Activated CD8-positive, alpha-beta memory T cell treated with anti-CD3 and anti-CD28 coated beads for 1 hour (primary cell): ENCODE measurements around the gene GABPB2.

ENCODE experiments used
- DNase-seq, 2 donors: peaks; one replicate each; pipeline ENCODE4 v3.0.0-alpha.2; 2020; ENCODE audit warnings: low read depth in 1 of 2; ENCODE audit errors: extremely low read depth in 1 of 2

The GABPB2 gene

GRCh38 chr1:151070474-151071276, at the start of gene GABPB2:
Gene GABPB2, plus strand, starts transcription at chr1:151070761. Its CDS starts 17,429 bp downstream, at chr1:151088190.
- DNase-seq, result peak; percentile 78 to 80

GRCh38 chr1:151024540-151025146, 45.9 kb upstream of the GABPB2 start:
- peak; percentile 80 for DNase-seq

GRCh38 chr1:151026460-151026859, 44.1 kb upstream of the GABPB2 start:
- no peak for DNase-seq

GRCh38 chr1:151032164-151032563, 38.4 kb upstream of the GABPB2 start:
- no peak for DNase-seq

- DNase-seq, result no peak
Observed at GRCh38 chr1:151035167-151035566, 35.4 kb upstream of the GABPB2 start.

GRCh38 chr1:151036356-151036755, 34.2 kb upstream of the GABPB2 start, which contains the start of gene BNIPL:
Gene BNIPL, plus strand, starts transcription at chr1:151036586. Its CDS starts 140 bp downstream, at chr1:151036726.
- DNase-seq, result no peak

GRCh38 chr1:151037032-151037431, 33.5 kb upstream of the GABPB2 start:
- DNase-seq, result no peak

- no peak for DNase-seq
Observed at GRCh38 chr1:151039521-151039920, 31.0 kb upstream of the GABPB2 start.

- no peak for DNase-seq
Observed at GRCh38 chr1:151043163-151043562, 27.4 kb upstream of the GABPB2 start.

GRCh38 chr1:151047591-151047924, 23.0 kb upstream of the GABPB2 start, which contains the start of gene C1orf56:
Gene C1orf56, plus strand, starts transcription at chr1:151047751. Its CDS starts 97 bp downstream, at chr1:151047848.
- DNase-seq, result no peak

GRCh38 chr1:151047925-151048644, 22.5 kb upstream of the GABPB2 start:
- DNase-seq, result peak in 1 of 2 donors; percentile 30

- no peak for DNase-seq
Observed at GRCh38 chr1:151048645-151049032, 21.9 kb upstream of the GABPB2 start.

- no peak for DNase-seq
Observed at GRCh38 chr1:151049458-151049857, 21.1 kb upstream of the GABPB2 start.

GRCh38 chr1:151050051-151050688, 20.4 kb upstream of the GABPB2 start:
- DNase-seq, result no peak

GRCh38 chr1:151051356-151052009, 19.1 kb upstream of the GABPB2 start:
- DNase-seq, result no peak

GRCh38 chr1:151054971-151055547, 15.5 kb upstream of the GABPB2 start:
- DNase-seq, result no peak

- no peak for DNase-seq
Observed at GRCh38 chr1:151055581-151055980, 15.0 kb upstream of the GABPB2 start.

GRCh38 chr1:151056149-151056548, 14.4 kb upstream of the GABPB2 start:
- DNase-seq, result no peak

GRCh38 chr1:151058692-151059091, 11.9 kb upstream of the GABPB2 start:
- no peak for DNase-seq
